Trophoblast cell (in vitro differentiated cells and primary cell): Measurements from ENCODE around the gene MAU2.

ENCODE experiments used
- DNase-seq, 2 donors: peaks; one replicate each; pipeline ENCODE4 v3.0.0-alpha.2; 2016
- H2AFZ ChIP-seq: 2 replicates; pipeline ENCODE4 v1.6.1; 2013; ENCODE audit warnings: low read length, moderate library complexity, mild to moderate bottlenecking; ENCODE audit not compliant: insufficient read depth, poor library complexity
- H2AK5ac ChIP-seq: 2 replicates; pipeline ENCODE4 v1.6.1; 2013; ENCODE audit warnings: mild to moderate bottlenecking, low read length
- H2BK120ac ChIP-seq: 2 replicates; pipeline ENCODE4 v1.6.1; 2013; ENCODE audit warnings: low read length, mild to moderate bottlenecking, moderate library complexity; ENCODE audit not compliant: insufficient read depth, poor library complexity
- H2BK12ac ChIP-seq: 2 replicates; pipeline ENCODE4 v1.6.1; 2013; ENCODE audit warnings: mild to moderate bottlenecking, low read length, moderate library complexity
- H2BK5ac ChIP-seq: 2 replicates; pipeline ENCODE4 v1.6.1; 2013; ENCODE audit warnings: low read length, low read depth, moderate library complexity, mild to moderate bottlenecking; ENCODE audit not compliant: poor library complexity
- H3K14ac ChIP-seq: 2 replicates; pipeline ENCODE4 v1.6.1; 2013; ENCODE audit warnings: mild to moderate bottlenecking, low read length
- H3K18ac ChIP-seq: 2 replicates; pipeline ENCODE4 v1.6.1; 2013; ENCODE audit warnings: mild to moderate bottlenecking, low read length
- H3K23ac ChIP-seq: 2 replicates; pipeline ENCODE4 v1.6.1; 2013; ENCODE audit warnings: low read length
- H3K27ac ChIP-seq: 2 replicates; pipeline ENCODE4 v1.5.1; 2013; ENCODE audit warnings: low read depth, mild to moderate bottlenecking, inconsistent platforms, low read length, moderate library complexity
- H3K27me3 ChIP-seq: 2 replicates; pipeline ENCODE4 v1.6.1; 2013; ENCODE audit warnings: inconsistent platforms, mild to moderate bottlenecking, low read length, moderate library complexity; ENCODE audit not compliant: insufficient read depth
- H3K36me3 ChIP-seq, 2 experiments: 1 replicate in 1 of 2; 2 replicates in 1 of 2; pipeline ENCODE4 v1.6.1; 2013; ENCODE audit warnings: low read length in 2 of 2, mild to moderate bottlenecking in 2 of 2, moderate library complexity in 1 of 2; ENCODE audit not compliant: insufficient read depth in 2 of 2, control insufficient read depth in 1 of 2
- H3K4ac ChIP-seq: 2 replicates; pipeline ENCODE4 v1.6.1; 2013; ENCODE audit warnings: low read depth, mild to moderate bottlenecking, low read length, moderate library complexity
- H3K4me1 ChIP-seq, 2 experiments: 1 replicate in 1 of 2; 2 replicates in 1 of 2; pipeline ENCODE4 v1.6.1; 2013; ENCODE audit warnings: low read length in 2 of 2, mild to moderate bottlenecking in 2 of 2, moderate library complexity in 1 of 2; ENCODE audit not compliant: insufficient read depth in 2 of 2, control insufficient read depth in 1 of 2
- H3K4me2 ChIP-seq: 2 replicates; pipeline ENCODE4 v1.6.1; 2013; ENCODE audit warnings: inconsistent platforms, mild to moderate bottlenecking, low read length, moderate library complexity
- H3K4me3 ChIP-seq: 2 replicates; pipeline ENCODE4 v1.5.1; 2013; ENCODE audit warnings: mild to moderate bottlenecking, low read depth, low read length, inconsistent platforms
- H3K79me1 ChIP-seq: one replicate; pipeline ENCODE4 v1.6.1; 2013; ENCODE audit warnings: low read length
- H3K79me2 ChIP-seq: 2 replicates; pipeline ENCODE4 v1.6.1; 2013; ENCODE audit warnings: low read length, mild to moderate bottlenecking; ENCODE audit not compliant: control insufficient read depth, insufficient read depth, poor library complexity
- H3K9ac ChIP-seq: 2 replicates; pipeline ENCODE4 v1.6.1; 2013; ENCODE audit warnings: mild to moderate bottlenecking, low read length
- H3K9me3 ChIP-seq: 2 replicates; pipeline ENCODE4 v1.6.1; 2013; ENCODE audit warnings: low read depth, mild to moderate bottlenecking, control low read depth, inconsistent platforms, low read length; ENCODE audit not compliant: insufficient read depth
- H4K12ac ChIP-seq: 2 replicates; pipeline ENCODE4 v1.6.1; 2013; ENCODE audit warnings: low read depth, mild to moderate bottlenecking, low read length, moderate library complexity
- H4K8ac ChIP-seq: 2 replicates; pipeline ENCODE4 v1.6.1; 2013; ENCODE audit warnings: low read depth, mild to moderate bottlenecking, low read length, moderate library complexity
- H4K91ac ChIP-seq: one replicate; pipeline ENCODE4 v1.6.1; 2013; ENCODE audit warnings: low read depth, mild to moderate bottlenecking, low read length, moderate library complexity
- WGBS: extraction: QIAGEN DNeasy Blood & Tissue Kit; methylation state at CpG from one replicate; pipeline ENCODE4 v1.1.7; 2013; ENCODE audit warnings: missing lambda C conversion rate; ENCODE audit not compliant: insufficient read length, insufficient coverage; ENCODE audit errors: extremely low coverage; 5-methylcytosine and 5-hydroxymethylcytosine counted together

MAU2 gene

DNA sequence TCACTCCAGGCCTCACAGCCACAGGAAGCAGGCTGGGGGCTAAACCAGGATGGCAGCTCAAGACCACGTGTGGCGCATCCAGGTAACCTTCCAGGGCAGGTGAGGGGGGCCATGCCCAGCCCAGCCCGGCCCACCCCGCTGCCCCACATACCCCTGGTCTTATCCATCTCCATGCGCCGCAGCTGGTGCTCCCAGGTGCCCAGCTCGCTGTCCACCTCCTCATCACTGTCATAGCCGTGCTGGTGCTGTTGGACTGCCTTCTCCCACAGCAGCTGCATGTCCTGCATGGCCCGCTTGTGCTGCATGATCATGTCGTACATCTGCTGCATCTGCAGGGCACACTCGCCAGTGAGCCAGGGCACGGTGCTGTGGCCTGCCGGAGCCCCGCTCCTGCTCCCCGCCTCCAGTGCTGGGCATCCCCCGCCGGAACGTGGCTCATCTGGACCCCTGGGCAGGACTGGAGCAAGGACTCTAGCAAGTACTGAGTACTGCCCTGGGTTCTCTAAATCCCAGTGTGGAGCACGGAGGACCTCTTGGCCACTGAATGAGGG is 41.5 kb upstream of the MAU2 start:
- H4K12ac ChIP-seq: no peak overlapping the region
- H3K79me1 ChIP-seq: no peaks in the 10 kb centered on the region
- no peaks in the 10 kb centered on the region for H3K79me2 ChIP-seq
- H2BK5ac ChIP-seq: no peak overlapping the region
- H3K23ac ChIP-seq: no peak overlapping the region
- no peak overlapping the region for H3K14ac ChIP-seq
- no peaks in the 10 kb centered on the region for H3K27me3 ChIP-seq
- H3K36me3 ChIP-seq: peaks cover 67 to 71% of the 10 kb centered on the region in 2 experiments
- H3K4me1 ChIP-seq: peaks cover 4 to 5% of the 10 kb centered on the region in 2 experiments
- H3K4me2 ChIP-seq: no peak overlapping the region
- H4K91ac ChIP-seq: no peak overlapping the region
- no peak overlapping the region for H2BK12ac ChIP-seq
- WGBS: no CpG with 5 or more reads among the region's 19 CpGs
- no peak overlapping the region for H3K27ac ChIP-seq
- H2AK5ac ChIP-seq: no peak overlapping the region
- no peak overlapping the region for H4K8ac ChIP-seq
- H3K4me3 ChIP-seq: no peak overlapping the region
- no peak overlapping the region for H2BK120ac ChIP-seq
- peaks cover 5% of the 10 kb centered on the region for H3K9me3 ChIP-seq
- no peak for DNase-seq
- H3K9ac ChIP-seq: no peak overlapping the region
- no peak overlapping the region for H3K18ac ChIP-seq
- H2AFZ ChIP-seq: no peak overlapping the region
- H3K4ac ChIP-seq: no peak overlapping the region

DNA sequence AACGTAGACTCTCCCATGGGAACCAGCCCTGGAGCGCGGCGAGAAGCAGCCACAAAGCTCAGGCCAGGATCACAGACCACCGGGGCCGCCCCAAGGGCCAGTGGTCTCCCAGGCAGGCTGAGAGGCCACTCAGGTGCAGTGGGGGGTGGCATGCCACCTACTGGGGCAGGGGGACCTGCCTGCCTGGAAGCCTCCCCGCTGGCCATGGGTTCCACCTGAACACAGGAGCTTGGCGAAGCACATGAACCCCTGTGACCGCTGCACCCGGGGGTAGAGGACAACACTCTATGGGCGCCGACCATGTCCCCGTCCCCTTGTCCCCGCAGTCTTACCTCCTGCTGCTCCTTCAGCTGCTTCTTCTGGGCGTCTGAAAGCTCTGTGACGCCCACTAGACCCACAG is 40.8 kb upstream of the MAU2 start:
- DNase-seq: no peak
- Histone ChIP-seq H3K9me3 (peaks cover 5% of the 10 kb centered on the region), H4K91ac (no peak overlapping the region), H2BK12ac (no peak overlapping the region), H2AK5ac (no peak overlapping the region), H2BK120ac (no peak overlapping the region), H3K4me3 (no peak overlapping the region), H3K9ac (no peak overlapping the region), H3K27ac (no peak overlapping the region), H2BK5ac (no peak overlapping the region), H3K14ac (no peak overlapping the region), H4K12ac (no peak overlapping the region), H3K79me1 (no peaks in the 10 kb centered on the region), H3K23ac (no peak overlapping the region), H3K27me3 (no peaks in the 10 kb centered on the region), H3K36me3 (peaks cover 67 to 69% of the 10 kb centered on the region in 2 experiments), H3K18ac (no peak overlapping the region), H3K4me1 (peaks cover 4 to 5% of the 10 kb centered on the region in 2 experiments), H4K8ac (no peak overlapping the region), H2AFZ (no peak overlapping the region), H3K4ac (no peak overlapping the region), H3K4me2 (no peak overlapping the region), H3K79me2 (no peaks in the 10 kb centered on the region)
- no CpG with 5 or more reads among the region's 16 CpGs for WGBS

DNA sequence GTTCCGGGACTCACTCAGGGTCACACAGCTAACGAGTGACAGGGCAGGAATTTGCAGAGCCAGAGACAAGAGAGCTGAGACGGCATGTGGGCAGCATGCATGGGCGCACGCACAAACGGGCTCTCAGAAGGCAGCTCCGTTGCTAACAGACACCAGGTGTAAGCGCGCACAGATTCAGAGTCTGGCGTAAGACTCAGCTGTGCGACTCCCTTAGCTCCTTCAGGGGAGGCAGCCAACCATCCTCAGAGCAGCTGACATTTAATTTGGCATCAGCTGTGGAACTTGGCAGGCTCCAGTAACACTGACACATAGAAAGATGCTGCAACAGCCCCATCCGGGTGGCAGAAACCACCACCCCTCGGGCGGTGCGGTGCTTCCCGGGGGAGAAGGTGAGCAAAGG is 40.1 kb upstream of the MAU2 start:
- Histone ChIP-seq H2BK120ac (no peak overlapping the region), H4K8ac (no peak overlapping the region), H2BK5ac (no peak overlapping the region), H3K27ac (no peak overlapping the region), H3K27me3 (no peaks in the 10 kb centered on the region), H3K4me3 (no peak overlapping the region), H3K79me2 (no peaks in the 10 kb centered on the region), H3K9me3 (peaks cover 4% of the 10 kb centered on the region), H3K9ac (no peak overlapping the region), H3K4ac (no peak overlapping the region), H3K4me2 (no peak overlapping the region), H3K36me3 (peaks cover 63 to 66% of the 10 kb centered on the region in 2 experiments), H2BK12ac (no peak overlapping the region), H3K4me1 (peaks cover 4 to 5% of the 10 kb centered on the region in 2 experiments), H3K18ac (no peak overlapping the region), H4K12ac (no peak overlapping the region), H2AFZ (no peak overlapping the region), H3K14ac (no peak overlapping the region), H3K23ac (no peak overlapping the region), H3K79me1 (no peaks in the 10 kb centered on the region), H4K91ac (no peak overlapping the region), H2AK5ac (no peak overlapping the region)
- WGBS: no CpG with 5 or more reads among the region's 16 CpGs
- DNase-seq: no peak

DNA sequence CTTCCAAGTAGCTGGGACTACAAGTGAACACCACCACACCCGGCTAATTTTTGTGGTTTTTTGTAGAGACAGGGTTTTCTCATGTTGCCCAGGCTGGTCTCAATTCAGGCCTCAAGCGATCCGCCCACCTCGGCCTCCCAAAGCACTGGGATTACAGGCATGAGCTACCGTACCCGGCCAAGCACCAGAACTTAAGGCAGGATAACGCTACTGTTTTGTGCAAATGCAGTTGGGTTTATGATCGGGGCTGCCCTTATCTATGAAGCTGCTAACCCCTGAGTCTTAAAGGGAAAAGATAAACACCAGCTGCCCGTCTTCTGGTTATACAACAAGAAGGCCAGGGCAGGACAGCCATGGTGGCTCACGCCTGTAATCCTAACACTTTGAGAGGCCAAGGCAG is 34.9 kb upstream of the MAU2 start:
- H2AFZ ChIP-seq: no peak overlapping the region
- H2BK12ac ChIP-seq: no peak overlapping the region
- no peak overlapping the region for H3K9ac ChIP-seq
- H3K23ac ChIP-seq: no peak overlapping the region
- H3K4ac ChIP-seq: no peak overlapping the region
- WGBS: no CpG with 5 or more reads among the region's 10 CpGs
- H3K27ac ChIP-seq: no peak overlapping the region
- H3K36me3 ChIP-seq: peaks cover 40 to 48% of the 10 kb centered on the region in 2 experiments
- no peaks in the 10 kb centered on the region for H3K79me2 ChIP-seq
- no peak overlapping the region for H3K14ac ChIP-seq
- no peak overlapping the region for H2BK5ac ChIP-seq
- H3K27me3 ChIP-seq: no peaks in the 10 kb centered on the region
- no peaks in the 10 kb centered on the region for H3K9me3 ChIP-seq
- H2BK120ac ChIP-seq: no peak overlapping the region
- no peaks in the 10 kb centered on the region for H3K4me1 ChIP-seq
- no peak overlapping the region for H3K18ac ChIP-seq
- no peak overlapping the region for H4K8ac ChIP-seq
- DNase-seq: no peak
- no peak overlapping the region for H2AK5ac ChIP-seq
- no peak overlapping the region for H3K4me3 ChIP-seq
- H3K4me2 ChIP-seq: no peak overlapping the region
- no peak overlapping the region for H4K12ac ChIP-seq
- no peaks in the 10 kb centered on the region for H3K79me1 ChIP-seq
- no peak overlapping the region for H4K91ac ChIP-seq
